ENCODE measurements around the gene CT47B1.
A peak's percentile ranks its signal among the peaks of the same experiment; 100 is the strongest.

The CT47B1 gene

DNA sequence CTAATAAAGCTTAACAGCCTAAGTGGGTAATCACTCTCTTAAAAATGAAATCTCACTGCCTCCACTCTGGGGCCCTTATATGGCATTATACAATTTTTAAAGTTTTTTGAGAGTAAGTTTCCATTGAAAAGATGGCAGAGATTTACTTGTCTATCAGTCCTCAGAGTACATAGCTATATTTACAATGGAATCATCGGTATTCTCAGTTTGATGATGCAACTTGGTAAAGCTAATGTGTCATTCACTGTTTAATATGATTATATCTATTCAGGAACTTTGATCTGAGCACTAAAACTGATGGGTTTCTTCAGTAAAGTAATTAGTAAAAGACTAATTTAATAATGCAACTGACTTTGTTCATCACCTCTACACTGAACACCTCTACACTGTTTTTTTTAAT is 51.6 kb downstream of the CT47B1 start:
- Histone ChIP-seq H3K4me3 (ENCODE audit: low read depth, low read length) (no peak overlapping the region), H3K27ac (peak overlapping the region; percentile 26), H3K36me3 (replicated peaks) (no peaks in the 10 kb centered on the region), H3K27me3 (replicated peaks) (no peaks in the 10 kb centered on the region)
- in situ Hi-C loops (cut with HindIII; ENCODE audit: low pct_ligation_motif_present, low sequenced_read_pairs) = no loop called here
- TF ChIP-seq, protein P1, sequence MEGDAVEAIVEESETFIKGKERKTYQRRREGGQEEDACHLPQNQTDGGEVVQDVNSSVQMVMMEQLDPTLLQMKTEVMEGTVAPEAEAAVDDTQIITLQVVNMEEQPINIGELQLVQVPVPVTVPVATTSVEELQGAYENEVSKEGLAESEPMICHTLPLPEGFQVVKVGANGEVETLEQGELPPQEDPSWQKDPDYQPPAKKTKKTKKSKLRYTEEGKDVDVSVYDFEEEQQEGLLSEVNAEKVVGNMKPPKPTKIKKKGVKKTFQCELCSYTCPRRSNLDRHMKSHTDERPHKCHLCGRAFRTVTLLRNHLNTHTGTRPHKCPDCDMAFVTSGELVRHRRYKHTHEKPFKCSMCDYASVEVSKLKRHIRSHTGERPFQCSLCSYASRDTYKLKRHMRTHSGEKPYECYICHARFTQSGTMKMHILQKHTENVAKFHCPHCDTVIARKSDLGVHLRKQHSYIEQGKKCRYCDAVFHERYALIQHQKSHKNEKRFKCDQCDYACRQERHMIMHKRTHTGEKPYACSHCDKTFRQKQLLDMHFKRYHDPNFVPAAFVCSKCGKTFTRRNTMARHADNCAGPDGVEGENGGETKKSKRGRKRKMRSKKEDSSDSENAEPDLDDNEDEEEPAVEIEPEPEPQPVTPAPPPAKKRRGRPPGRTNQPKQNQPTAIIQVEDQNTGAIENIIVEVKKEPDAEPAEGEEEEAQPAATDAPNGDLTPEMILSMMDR (IDR thresholded peaks at IDR 0.05; ENCODE audit: low read depth, low read length, missing control alignments) = no peak
- DNase-seq = no peak

DNA sequence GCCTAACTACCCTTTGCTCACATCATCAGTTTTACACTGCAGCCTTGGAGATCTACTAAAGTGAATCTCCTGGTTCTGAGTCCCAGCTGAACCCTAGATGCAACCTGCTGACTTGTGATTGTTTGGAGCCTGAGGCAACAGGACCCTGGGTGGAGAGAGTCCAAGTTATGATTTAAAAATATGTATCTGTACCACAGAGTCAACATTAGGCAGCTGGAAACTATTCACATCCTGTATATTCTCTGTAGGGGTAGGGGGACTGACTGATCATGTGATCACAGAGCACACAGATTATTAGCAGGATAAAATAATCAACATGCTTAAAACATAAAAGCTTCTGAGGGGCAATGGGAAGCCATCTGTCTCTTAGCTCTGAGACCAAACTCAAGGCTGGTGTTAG is 52.1 kb downstream of the CT47B1 start:
- Histone ChIP-seq H3K27ac (peak overlapping the region; percentile 26), H3K36me3 (replicated peaks) (no peaks in the 10 kb centered on the region), H3K4me3 (ENCODE audit: low read depth, low read length) (no peak overlapping the region), H3K27me3 (replicated peaks) (no peaks in the 10 kb centered on the region)
- TF ChIP-seq, protein P1 (IDR thresholded peaks at IDR 0.05; ENCODE audit: low read depth, low read length, missing control alignments) = no peak
- in situ Hi-C loops (cut with HindIII; ENCODE audit: low pct_ligation_motif_present, low sequenced_read_pairs) = no loop called here
- no peak for DNase-seq

All from brain microvascular endothelial cell (primary cell).